NT2/D1 (cell line): ENCODE measurements around the gene PPM1L.

Source experiments
- DNase-seq: peaks from one replicate; pipeline ENCODE4 v3.0.0-alpha.2; 2011; ENCODE audit warnings: low read depth, low spot score
- H3K27me3 ChIP-seq: 2 replicates; pipeline ENCODE4 v1.6.0; 2011; ENCODE audit warnings: mild to moderate bottlenecking; ENCODE audit not compliant: insufficient read length, insufficient read depth
- H3K36me3 ChIP-seq: 2 replicates; pipeline ENCODE4 v1.6.1; 2011; ENCODE audit warnings: mild to moderate bottlenecking, low read length, mixed read lengths; ENCODE audit not compliant: insufficient read depth, insufficient read length
- H3K4me1 ChIP-seq: 2 replicates; pipeline ENCODE4 v1.5.1; 2011; ENCODE audit not compliant: insufficient read depth, insufficient read length
- H3K4me3 ChIP-seq: 2 replicates; pipeline ENCODE4 v1.5.1; 2011; ENCODE audit warnings: low read depth; ENCODE audit not compliant: insufficient read length
- H3K9ac ChIP-seq: 2 replicates; pipeline ENCODE4 v1.6.0; 2011; ENCODE audit warnings: low read depth; ENCODE audit not compliant: insufficient read length
- H3K9me3 ChIP-seq: 2 replicates; pipeline ENCODE4 v1.5.1; 2011; ENCODE audit warnings: mild to moderate bottlenecking, low read length; ENCODE audit not compliant: insufficient read depth
- SUZ12 ChIP-seq: IDR thresholded peaks from 2 replicates; pipeline ENCODE4 v1.6.1; 2011; ENCODE audit not compliant: insufficient read length, insufficient read depth; ENCODE audit errors: extremely low read depth
- YY1 ChIP-seq: IDR thresholded peaks from 2 replicates; pipeline ENCODE4 v1.6.1; 2011; ENCODE audit not compliant: insufficient read length, insufficient read depth
- ZNF274 ChIP-seq: IDR thresholded peaks from 2 replicates; pipeline ENCODE4 v1.6.1; 2011; ENCODE audit warnings: mild to moderate bottlenecking, low read depth, low read length

The PPM1L gene

GRCh38 chr3:160820430-160820829 is 64.4 kb downstream of the PPM1L start:
- Histone ChIP-seq H3K9me3 (no peaks in the 10 kb centered on the region), H3K4me3 (no peak overlapping the region)
- TF ChIP-seq SUZ12 (no peak), YY1 (no peak), ZNF274 (no peak)

GRCh38 chr3:160822936-160823335 is 66.9 kb downstream of the PPM1L start:
- DNase-seq = no peak
- TF ChIP-seq SUZ12 = no peak
- TF ChIP-seq YY1 = no peak
- TF ChIP-seq ZNF274 = no peak
- H3K4me1 ChIP-seq = no peaks in the 10 kb centered on the region

More at GRCh38 chr3:160820430-160820829, 64.4 kb downstream of the PPM1L start:
- H3K9ac ChIP-seq = no peak overlapping the region
- no peaks in the 10 kb centered on the region for H3K4me1 ChIP-seq
- H3K36me3 ChIP-seq = no peaks in the 10 kb centered on the region
- DNase-seq = no peak
- no peaks in the 10 kb centered on the region for H3K27me3 ChIP-seq

GRCh38 chr3:160825311-160825800 is 69.3 kb downstream of the PPM1L start:
- no peak for TF ChIP-seq ZNF274
- no peak for TF ChIP-seq YY1
- no peak for TF ChIP-seq SUZ12
- Histone ChIP-seq H3K27me3 (no peaks in the 10 kb centered on the region), H3K9ac (no peak overlapping the region), H3K36me3 (no peaks in the 10 kb centered on the region), H3K9me3 (no peaks in the 10 kb centered on the region), H3K4me1 (no peaks in the 10 kb centered on the region), H3K4me3 (no peak overlapping the region)
- DNase-seq = no peak

More at GRCh38 chr3:160822936-160823335, 66.9 kb downstream of the PPM1L start:
- Histone ChIP-seq H3K9ac (no peak overlapping the region), H3K27me3 (no peaks in the 10 kb centered on the region), H3K36me3 (no peaks in the 10 kb centered on the region), H3K9me3 (no peaks in the 10 kb centered on the region), H3K4me3 (no peak overlapping the region)

GRCh38 chr3:160826408-160826807 is 70.4 kb downstream of the PPM1L start:
- no peak for TF ChIP-seq ZNF274
- TF ChIP-seq YY1 = no peak
- TF ChIP-seq SUZ12 = no peak
- no peak overlapping the region for H3K9ac ChIP-seq

GRCh38 chr3:160826991-160827390 is 71.0 kb downstream of the PPM1L start:
- H3K4me3 ChIP-seq = no peak overlapping the region
- no peaks in the 10 kb centered on the region for H3K27me3 ChIP-seq
- H3K9me3 ChIP-seq = no peaks in the 10 kb centered on the region
- H3K9ac ChIP-seq = no peak overlapping the region
- no peak for DNase-seq
- no peaks in the 10 kb centered on the region for H3K36me3 ChIP-seq
- TF ChIP-seq SUZ12 (no peak), YY1 (no peak), ZNF274 (no peak)
- H3K4me1 ChIP-seq = no peaks in the 10 kb centered on the region

More at GRCh38 chr3:160826408-160826807, 70.4 kb downstream of the PPM1L start:
- H3K4me1 ChIP-seq = no peaks in the 10 kb centered on the region
- no peaks in the 10 kb centered on the region for H3K36me3 ChIP-seq
- no peak for DNase-seq
- no peaks in the 10 kb centered on the region for H3K9me3 ChIP-seq
- H3K27me3 ChIP-seq = no peaks in the 10 kb centered on the region
- H3K4me3 ChIP-seq = no peak overlapping the region

GRCh38 chr3:160827516-160827915 is 71.5 kb downstream of the PPM1L start:
- no peaks in the 10 kb centered on the region for H3K4me1 ChIP-seq
- no peak for DNase-seq
- H3K36me3 ChIP-seq = no peaks in the 10 kb centered on the region
- no peak overlapping the region for H3K4me3 ChIP-seq
- TF ChIP-seq SUZ12 (no peak), YY1 (no peak), ZNF274 (no peak)
- no peaks in the 10 kb centered on the region for H3K9me3 ChIP-seq
- H3K9ac ChIP-seq = no peak overlapping the region
- no peaks in the 10 kb centered on the region for H3K27me3 ChIP-seq

- Histone ChIP-seq H3K36me3 (no peaks in the 10 kb centered on the region), H3K9me3 (no peaks in the 10 kb centered on the region), H3K27me3 (no peaks in the 10 kb centered on the region), H3K4me1 (no peaks in the 10 kb centered on the region), H3K4me3 (no peak overlapping the region), H3K9ac (no peak overlapping the region)
- no peak for TF ChIP-seq ZNF274
- no peak for TF ChIP-seq YY1
- TF ChIP-seq SUZ12 = no peak
- DNase-seq = no peak
These were observed 72.8 kb downstream of the PPM1L start for GRCh38 chr3:160828880-160829279.

GRCh38 chr3:160829486-160830009 is 73.5 kb downstream of the PPM1L start:
- TF ChIP-seq ZNF274 = no peak
- TF ChIP-seq YY1 = no peak
- TF ChIP-seq SUZ12 = no peak
- no peak overlapping the region for H3K4me3 ChIP-seq
- no peaks in the 10 kb centered on the region for H3K4me1 ChIP-seq
- DNase-seq = no peak
- no peaks in the 10 kb centered on the region for H3K9me3 ChIP-seq
- no peaks in the 10 kb centered on the region for H3K36me3 ChIP-seq
- no peaks in the 10 kb centered on the region for H3K27me3 ChIP-seq
- H3K9ac ChIP-seq = no peak overlapping the region
